ENCODE data around the gene HNF1A.

The HNF1A gene

DNA sequence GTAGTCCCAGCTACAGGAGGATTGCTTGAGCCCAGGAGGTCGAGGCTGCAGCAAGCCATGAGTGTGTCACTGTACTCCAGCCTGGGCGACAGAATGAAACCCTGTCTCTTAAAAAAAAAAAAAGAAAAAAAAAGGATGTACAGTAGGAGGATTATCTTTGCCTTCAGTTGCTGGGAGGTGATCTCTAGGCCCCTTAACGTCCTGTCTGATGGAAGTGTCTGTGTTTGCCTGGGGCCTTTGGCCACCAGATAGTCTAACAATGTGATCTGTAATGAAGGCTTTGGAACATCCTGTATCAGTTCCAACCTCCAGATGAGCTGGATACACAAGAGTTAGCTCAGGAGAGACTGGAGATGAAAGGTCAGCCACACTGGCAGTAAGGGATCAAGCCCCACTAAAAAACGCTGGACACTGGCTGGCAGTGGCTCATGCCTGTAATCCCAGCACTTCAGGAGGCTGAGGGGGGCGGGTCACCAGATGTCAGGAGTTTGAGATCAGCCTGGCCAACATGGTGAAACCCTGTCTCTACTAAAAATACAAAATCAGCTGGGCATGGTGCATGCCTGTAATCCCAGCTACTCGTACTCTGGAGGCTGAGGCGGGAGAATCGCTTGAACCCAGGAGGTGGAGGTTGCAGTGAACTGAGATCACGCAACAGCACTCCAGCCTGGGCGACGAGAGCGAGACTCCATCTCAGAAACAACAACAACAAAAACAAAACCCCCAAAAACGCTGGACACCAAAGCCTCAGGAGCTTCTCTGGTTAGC lies 19.0 kb upstream of the HNF1A start:
- DNase-seq (ENCODE audit: low read depth), result no peak

DNA sequence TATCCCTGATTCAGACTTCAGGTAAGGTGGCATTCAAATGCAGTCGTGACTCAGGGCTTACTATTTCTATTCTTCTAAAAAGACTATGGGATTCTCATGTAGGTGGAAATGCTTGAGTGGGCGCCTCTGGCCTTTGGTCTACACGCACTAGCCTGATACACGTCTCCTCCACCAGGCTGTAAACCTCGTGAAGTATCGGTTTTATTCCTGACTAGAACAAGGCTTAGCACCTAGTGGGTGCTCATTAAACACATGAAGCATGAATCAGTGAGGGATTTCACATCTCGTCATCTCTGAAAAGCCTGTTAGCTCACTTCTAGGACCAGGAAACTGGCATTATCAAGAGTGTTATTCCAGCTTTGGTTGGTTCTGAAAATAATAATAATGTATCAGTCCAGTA lies 17.7 kb upstream of the HNF1A start:
- DNase-seq (ENCODE audit: low read depth), result no peak

DNA sequence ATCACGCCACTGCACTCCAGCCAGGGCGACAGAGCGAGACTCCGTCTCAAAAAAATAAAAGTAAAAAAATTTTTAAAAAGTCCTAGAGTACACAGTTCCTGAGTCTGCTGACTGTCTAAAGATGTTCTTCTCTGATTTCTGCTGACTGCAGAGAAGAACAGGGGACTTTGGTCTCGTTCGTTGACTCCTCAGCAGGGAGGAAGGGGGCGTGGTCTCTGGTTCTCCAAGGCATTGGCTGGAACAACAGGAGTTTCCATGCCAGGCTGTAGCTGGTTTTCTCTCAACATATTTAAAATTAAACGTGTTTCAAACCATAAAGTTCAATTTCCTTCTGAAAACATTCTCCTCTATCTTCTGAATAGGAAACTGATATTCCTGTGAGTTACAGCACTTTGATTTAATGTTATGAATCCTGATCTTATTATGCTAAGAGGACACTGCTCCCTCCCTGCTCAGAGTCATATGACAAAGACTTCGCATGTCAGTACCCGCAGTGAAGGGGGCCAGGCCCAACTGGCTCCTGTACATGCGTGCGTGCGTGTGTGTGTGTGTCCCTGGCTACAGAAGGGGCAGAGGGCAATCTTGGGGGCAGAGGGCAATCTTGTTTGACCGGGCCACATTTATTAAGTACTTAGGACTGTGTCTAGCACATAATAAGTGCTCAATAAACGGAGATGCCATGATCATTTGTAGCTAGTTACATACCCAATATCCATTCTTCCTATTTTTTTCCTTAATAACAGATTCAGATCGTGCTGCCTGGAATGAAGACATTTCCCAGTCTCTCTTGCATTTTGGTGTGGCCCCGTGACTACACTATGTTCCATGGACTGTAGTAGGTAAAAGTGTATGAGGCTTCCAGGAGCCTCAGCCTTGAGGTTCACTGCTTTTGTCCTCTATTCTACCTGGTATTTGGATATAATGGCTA lies 16.5 kb upstream of the HNF1A start:
- DNase-seq (ENCODE audit: low read depth), result no peak

DNA sequence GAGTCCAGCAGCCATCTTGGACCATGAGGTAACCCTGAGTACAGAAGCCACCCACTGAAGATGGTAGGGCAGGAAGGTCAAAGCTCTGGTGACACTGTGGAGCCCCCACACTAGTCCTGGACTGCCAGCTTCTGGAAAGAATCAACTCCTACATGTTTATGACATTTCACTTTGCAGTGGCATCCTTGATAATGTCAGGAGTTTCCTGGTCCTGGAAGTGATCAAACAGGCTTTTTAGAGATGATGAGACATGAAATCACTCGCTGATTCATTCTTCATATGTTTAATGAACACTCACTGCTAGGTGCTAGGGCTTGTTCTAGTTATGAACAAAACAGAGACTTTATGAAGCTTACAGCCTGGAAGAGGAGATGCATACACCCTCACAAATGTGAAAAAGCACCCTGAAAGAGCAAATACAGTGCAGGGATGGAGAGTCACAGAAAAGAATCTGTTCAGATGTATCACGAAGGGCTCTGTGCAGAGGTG lies 15.8 kb upstream of the HNF1A start:
- no peak for DNase-seq (ENCODE audit: low read depth)

DNA sequence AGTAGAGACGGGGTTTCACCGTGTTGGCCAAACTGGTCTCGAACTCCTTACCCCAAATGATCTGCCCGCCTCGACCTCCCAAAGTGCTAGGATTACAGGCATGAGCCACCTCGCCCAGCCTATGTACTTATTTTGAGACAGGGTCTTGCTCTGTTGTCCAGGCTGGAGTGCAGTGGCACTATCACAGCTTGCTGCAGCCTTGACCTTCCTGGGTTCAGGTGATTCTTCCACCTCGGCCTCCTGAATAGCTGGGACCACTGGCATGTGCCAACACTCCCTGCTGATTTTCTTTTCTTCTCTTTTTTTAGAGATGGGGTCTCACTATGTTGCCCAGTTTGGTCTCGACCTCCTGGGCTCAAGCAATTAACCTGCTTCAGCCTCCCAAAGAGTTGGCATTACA lies 14.0 kb upstream of the HNF1A start:
- no peak for DNase-seq (ENCODE audit: low read depth)

DNA sequence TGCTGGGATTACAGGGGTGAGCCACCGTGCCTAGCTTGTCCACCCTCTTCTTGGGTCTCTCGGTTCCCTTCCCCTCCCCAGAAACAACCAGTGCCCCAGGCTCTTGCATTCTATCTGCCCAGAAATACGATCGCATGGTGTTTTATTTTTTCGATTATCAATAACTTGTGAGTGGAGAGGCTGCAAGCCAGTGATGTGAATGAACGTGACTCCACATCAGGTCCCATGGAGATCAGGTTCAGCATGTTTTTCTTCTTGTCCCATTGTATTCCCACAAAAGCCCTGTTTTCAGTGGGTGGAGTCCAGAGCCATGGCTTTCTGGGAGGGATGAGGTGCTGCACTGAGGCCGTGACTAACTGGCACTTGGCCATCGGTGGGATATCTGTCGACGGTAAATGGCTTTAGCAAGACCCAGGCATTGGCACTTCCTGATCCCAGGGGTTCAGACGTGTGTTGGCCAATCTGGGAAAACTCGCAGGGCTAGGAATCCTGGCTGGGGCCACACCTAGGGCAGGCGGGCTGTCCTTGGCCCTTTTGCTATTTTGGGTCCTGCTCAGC lies 12.7 kb upstream of the HNF1A start:
- DNase-seq (ENCODE audit: low read depth), result no peak

DNA sequence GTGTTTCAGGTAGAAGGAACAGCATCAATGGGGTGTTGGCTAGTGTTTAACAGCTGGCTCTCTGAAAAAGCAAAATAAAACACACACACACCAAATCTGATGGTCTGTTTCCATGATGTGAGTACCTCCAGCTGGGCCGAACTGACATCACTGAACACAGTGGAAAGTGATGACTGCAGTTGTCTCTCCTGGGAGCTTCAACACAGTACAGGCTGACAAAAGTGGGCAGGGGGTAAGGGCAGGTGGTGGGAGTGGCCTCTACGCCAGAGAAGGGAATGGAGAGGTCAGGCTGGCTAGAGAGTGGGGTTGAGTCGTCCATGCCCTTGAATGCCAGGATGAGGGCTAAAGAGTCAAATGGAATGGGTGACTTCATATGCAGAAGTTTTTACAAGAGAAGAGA lies 8.0 kb upstream of the HNF1A start:
- no peak for DNase-seq (ENCODE audit: low read depth)

DNA sequence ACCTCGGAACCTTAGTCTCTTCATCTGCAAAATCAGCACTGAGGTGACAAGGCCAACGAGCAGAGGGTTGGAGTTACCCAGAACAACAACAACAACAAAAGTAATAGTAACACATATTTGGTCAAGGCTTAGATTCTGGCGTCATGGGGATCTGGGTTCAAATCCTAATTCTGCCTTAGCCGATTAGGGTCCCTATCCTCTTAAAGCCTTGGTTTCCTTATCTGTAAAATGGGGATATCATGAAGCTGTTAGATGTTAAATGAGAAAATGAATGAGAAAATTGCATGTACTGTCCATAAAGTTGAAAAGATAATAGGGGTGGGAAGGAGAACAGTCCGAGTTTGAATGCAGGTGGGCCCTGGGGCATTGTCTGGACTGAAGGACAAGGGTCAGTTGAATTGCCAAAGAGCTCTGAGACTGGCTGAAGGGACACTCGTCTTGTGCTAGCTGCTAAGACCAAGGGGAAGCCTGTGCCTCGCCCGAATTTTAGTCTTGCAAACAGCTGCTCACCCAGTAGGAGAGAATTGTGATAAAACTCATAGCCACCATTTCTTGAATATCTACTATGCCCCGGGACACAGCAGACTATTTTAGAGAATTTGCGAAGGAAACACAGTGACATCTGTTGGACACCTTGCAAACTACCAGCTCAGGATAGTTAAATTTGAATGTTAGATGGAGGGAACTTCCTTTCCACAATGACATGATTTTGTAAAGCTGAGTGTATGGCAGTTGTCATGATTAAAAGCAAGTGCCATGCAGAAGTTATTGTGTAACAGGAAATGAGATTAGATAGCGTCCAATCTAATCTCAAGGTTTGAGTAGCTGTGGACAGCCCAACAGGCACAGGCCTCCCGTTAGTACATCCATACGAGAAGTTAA lies 6.8 kb upstream of the HNF1A start:
- DNase-seq (ENCODE audit: low read depth), result peak; percentile 51

DNA sequence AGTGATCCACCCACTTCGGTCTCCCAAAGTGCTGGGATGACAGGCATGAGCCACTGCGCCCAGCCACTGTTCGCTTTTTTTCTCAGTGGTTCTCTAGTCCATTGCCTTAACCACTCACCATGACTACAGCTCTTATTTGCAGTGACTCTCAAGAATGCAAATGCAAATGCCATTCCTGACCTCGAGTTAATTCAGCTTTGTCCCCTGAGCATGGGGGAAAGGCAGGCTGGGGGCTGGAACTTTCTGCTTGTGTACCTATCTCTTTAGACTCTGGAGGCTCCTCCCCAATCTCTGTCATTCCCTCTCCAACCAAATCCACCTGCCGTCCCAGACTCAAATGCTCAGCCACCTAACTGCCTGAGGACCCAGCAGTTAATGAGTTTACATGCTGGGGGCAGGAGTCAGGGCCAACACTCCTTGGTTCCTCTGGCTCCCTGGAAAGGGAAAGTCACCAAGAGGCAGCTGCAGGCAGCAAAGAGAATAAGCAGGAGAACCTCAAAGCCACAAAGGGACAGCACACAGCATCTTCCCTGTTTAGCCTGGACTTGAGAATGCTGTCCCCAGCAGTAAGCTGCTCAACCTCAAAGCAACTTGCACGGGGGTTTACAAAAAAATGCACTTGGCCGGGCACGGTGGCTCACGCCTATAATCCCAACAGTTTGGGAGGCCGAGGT lies 5.3 kb upstream of the HNF1A start:
- DNase-seq (ENCODE audit: low read depth), result no peak

DNA sequence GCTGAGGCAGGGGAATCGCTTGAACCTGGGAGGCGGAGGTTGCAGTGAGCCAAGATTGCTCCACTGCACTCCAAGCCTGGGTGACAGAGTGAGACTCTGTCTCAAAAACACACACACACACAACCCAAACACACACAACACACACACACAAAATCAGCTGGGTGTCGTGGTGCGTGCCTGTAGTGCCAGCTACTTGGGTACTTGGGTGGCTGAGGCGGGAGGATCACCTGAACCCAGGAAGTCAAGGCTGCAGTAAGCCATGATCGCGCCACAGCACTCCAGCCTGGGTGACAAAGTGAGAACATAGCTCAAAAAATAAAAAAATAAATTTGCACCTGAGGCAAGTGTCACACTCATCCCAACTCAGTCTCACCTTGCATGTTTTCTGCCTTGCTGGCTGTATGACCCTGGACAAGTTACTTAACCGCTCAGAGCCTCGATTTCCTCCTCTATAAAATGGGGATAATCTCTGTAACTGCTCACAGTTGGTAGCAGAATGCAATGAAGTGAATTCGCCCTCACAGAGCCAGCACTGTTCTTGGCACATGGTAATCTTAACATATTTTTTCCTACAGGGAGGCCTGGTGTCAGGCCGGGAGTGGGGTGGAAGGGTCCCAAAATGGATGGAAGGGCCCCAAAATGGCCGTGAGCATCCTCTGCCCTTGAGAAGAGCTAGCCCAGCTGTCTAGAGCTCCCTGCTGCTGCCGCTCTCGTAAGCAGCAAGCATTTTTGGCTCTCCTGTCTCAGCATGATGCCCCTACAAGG lies 630 bp upstream of the HNF1A start:
- DNase-seq (ENCODE audit: low read depth), result no peak

DNA sequence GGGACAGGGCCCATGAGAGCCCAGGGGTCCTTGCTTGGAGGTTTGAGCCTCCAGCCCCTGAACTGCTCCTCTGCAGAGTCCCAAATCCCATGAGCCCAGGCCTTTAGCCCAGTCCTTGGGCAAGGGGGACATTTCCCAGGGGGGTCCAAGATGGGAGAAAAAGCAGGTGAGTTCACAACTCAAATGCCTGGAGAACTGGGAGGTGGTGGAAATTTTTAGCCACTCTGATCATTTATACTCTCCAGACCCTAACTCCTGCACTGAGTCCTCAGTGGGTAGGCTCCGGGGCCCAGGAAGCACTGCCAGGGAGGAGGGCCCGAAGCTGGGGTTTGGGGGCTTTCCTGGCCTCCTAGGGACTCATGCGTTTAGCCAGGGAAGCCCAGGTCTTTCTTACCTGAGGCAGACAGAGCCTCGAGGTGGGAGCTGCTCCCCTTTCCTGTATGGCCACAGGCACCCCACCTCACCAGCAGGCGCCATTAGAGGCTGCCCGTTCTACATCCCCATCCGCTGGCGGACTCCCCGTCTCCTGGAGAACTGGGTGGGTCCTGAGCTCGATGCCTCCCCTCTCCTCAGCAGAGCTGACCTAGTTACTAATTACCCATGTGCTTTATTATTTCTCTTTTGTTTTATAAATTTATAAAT lies 998 bp downstream of the HNF1A start:
- no peak for DNase-seq (ENCODE audit: low read depth)

DNA sequence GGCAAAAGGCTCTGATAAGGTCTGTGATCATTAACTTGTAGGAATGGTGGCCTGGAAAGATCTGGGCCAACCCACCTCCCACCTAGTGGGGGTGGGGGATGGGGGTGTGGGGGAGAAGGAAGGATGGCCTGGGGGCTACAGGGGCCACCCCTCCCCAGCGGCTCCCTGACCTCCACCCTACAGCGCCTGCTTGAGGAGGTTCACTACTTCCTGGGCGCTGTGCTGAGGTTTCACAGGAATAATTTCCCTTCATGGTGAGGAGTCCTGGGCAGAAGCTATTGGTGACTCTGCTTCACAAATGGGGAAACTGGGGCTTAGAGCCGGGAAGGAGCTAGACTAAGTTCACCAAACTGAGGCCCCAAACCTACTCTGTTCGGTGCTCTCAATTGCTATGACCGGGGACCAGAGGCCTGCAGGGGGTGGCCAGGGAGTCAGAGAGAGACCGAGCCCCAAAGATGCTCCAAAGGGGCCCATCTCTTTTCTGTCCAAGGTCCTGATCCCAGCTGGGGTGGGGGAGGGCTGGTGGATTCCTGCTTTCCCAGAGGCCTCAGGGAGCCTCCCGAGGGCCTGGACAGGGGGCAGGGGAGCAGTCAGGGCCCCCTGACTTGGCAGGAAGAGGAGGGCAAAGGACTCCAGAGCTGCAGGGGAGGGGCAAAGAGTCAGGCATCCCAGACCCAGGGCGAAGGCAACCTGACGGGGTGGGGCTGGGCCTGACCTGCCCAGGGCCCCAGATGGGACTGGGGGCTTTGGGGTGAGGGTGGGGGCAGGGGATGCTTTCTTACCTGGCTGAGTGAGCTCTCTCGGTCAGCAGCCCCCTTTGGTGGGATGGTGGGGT lies 1.7 kb downstream of the HNF1A start:
- no peak for DNase-seq (ENCODE audit: low read depth)

DNA sequence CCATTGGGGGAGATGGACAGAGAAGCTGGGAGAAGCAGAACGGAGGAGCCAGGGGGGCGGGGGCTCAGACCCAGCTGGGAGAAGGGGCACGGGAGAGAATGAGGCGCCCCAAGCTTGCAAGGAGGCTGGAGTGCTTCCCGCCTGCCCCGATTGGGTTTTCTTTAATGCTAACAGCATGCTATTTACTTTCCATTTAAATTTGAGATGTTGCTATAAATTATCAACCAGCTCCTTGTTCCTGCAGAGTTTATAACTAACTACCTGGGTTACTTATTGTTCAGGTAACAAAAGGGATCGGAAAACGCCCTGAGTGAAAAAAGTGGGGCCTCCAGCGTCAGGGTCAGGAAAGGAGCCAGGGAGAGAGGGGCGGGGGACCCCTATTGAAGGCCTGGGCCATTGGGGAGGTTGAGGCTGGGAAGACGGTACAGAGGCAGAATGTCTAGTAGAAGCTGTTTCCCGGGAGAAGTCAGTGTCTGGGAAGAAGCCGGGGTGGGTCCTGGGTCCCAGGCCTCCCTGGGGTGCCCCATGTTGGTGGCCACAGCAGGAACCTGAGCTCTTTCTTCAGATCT lies 2.5 kb downstream of the HNF1A start:
- no peak for DNase-seq (ENCODE audit: low read depth)

DNA sequence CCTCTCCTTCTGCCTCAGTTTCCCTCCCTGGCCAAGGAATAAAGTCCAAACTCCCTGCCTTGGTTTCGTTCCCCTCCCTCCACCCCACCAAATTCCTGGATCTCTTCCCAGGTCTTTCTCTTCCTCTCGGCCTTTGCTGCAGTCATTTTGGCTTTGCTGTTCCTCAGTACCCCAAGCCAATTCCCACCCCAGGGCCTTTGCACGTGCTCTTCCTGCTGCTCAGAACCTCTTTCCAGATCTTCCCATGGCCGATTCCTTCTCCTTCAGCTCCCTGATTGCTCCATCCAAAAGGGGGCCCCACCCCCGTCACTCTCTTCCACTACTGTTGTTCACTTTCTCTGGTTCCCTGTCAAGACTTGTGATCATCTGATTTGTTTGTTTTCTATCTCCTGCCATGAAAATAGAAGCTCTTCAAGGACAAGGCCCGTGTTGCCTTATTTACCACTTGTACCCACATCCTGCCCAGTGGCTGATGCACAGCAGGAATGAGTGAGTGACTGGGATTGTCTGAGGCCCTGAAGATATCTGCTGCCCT lies 3.1 kb downstream of the HNF1A start:
- DNase-seq (ENCODE audit: low read depth), result no peak

DNA sequence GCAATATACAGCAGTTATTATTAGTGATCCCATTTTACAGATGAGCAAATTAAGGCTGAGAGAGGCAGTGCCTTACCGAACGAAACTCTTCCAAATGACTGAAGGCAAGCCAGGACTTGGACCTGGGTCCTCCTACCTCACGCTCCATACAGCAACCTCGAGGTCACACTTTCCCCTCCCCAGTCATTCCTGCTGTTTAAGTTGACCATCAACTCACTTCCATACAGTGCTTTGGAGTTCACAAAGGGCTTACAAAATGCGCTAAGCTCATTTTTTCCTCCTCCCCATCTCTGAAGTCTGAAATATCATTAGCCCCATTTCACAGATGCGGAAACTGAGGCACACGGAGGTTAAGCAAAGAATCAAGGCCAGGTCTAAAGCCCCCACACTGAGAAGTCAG lies 4.3 kb downstream of the HNF1A start:
- DNase-seq (ENCODE audit: low read depth), result no peak

DNA sequence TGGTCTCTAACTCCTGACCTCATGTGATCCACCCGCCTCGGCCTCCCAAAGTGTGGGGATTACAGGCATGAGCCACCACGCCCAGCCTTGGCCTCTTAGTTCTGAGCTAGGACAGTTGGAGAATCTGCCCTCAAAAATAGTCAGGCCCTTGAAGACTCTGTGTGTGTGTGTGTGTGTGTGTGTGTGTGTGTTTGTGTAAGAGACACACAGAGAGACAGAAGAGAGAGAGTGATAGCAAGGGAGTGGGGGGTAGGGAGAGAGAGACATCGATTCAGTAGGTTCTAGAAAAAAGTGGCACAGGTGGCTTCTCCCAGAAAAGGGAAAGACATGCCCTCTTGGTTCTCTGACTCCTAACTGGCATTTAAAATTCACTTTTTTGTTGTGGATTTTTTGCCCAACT lies 5.4 kb downstream of the HNF1A start:
- no peak for DNase-seq (ENCODE audit: low read depth)

DNA sequence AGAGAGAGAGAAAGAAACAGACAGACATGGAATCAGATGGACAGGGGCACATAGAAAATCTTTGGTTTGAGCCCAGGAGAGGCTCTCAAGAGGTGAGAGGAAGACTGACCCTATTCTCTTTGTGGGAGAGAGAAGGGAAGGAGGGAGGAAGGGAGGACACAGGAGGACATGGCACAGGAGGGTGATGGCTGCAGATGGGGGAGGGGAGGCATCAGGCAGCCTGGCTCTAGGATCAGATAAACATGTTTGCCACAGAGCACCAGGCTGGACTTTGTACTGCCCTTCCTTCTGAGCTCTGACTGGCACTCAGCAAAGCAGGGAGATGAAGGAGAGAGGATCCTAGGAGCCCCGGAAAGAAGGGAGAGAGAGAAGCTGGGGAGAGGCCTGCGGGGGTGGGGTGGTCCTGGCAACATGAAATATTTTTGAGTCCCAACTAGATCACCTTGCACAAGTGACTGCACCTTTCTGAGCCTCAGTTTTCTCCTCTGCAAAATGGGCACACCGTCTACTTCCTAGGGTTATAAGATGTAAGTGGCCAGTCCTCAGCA lies 6.1 kb downstream of the HNF1A start:
- DNase-seq (ENCODE audit: low read depth), result no peak

DNA sequence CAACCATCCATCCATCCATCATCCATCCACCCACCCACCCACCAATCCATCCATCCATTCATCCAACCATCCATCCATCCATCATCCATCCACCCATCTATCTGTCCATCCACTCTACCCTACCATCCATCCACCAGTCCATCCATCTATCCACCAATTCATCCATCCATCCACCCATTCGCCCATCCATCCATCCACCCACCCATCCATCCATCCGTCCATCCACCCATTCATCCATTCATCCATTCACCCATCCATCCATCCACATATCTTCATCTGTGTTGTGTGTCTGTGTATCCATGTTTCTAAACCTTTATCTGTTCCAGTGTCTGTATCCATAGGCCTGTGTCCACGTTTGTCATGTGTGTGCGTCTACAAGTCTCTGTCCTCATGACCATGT lies 9.9 kb downstream of the HNF1A start:
- no peak for DNase-seq (ENCODE audit: low read depth)

Data from fibroblast of gingiva (primary cell).